ENCODE measurements around the gene CLASRP.
"Not testable (repeated sequence)": the region's sequence is repeated elsewhere in the genome, so short reads cannot be mapped to it uniquely, and the experiment has no call there.

Gene CLASRP

GRCh38 chr19:45038931-45039893, at the start of gene CLASRP:
CLASRP (plus strand) TSS chr19:45039045; CDS start chr19:45040213, 1,168 bp downstream.
- DNase-seq: peak; percentile 91

GRCh38 chr19:44990459-44990858, 48.4 kb upstream of the CLASRP start:
- no peak for DNase-seq

- no peak for DNase-seq
Observed at GRCh38 chr19:44990966-44991365, 47.9 kb upstream of the CLASRP start.

- no peak for DNase-seq
Observed at GRCh38 chr19:44992336-44993163, 46.3 kb upstream of the CLASRP start.

- DNase-seq: no peak
Observed at GRCh38 chr19:44993526-44993925, 45.3 kb upstream of the CLASRP start.

GRCh38 chr19:44993926-44994537, 44.8 kb upstream of the CLASRP start:
- DNase-seq: no peak

- DNase-seq: no peak
Observed at GRCh38 chr19:44998025-44998424, 40.8 kb upstream of the CLASRP start.

- DNase-seq: not testable (repeated sequence)
Observed at GRCh38 chr19:44999131-44999925, 39.5 kb upstream of the CLASRP start.

- not testable (repeated sequence) for DNase-seq
Observed at GRCh38 chr19:45000665-45001064, 38.2 kb upstream of the CLASRP start.

- DNase-seq: peak; percentile 97
Observed at GRCh38 chr19:45001087-45001739, 37.6 kb upstream of the CLASRP start, which contains the start of gene RELB. RELB (plus strand) TSS chr19:45001464; CDS start chr19:45001580, 116 bp downstream.

GRCh38 chr19:45003485-45003884, 35.4 kb upstream of the CLASRP start:
- DNase-seq: no peak

GRCh38 chr19:45005787-45006186, 33.1 kb upstream of the CLASRP start:
- no peak for DNase-seq

GRCh38 chr19:45008552-45008951, 30.3 kb upstream of the CLASRP start:
- DNase-seq: no peak

- DNase-seq: no peak
Observed at GRCh38 chr19:45009625-45010255, 29.1 kb upstream of the CLASRP start.

GRCh38 chr19:45010306-45010705, 28.5 kb upstream of the CLASRP start:
- no peak for DNase-seq

- no peak for DNase-seq
Observed at GRCh38 chr19:45011959-45012358, 26.9 kb upstream of the CLASRP start.

- DNase-seq: peak; percentile 73
Observed at GRCh38 chr19:45016388-45017314, 22.2 kb upstream of the CLASRP start.

- no peak for DNase-seq
Observed at GRCh38 chr19:45019187-45019586, 19.7 kb upstream of the CLASRP start.

GRCh38 chr19:45020071-45020470, 18.8 kb upstream of the CLASRP start:
- DNase-seq: no peak

- no peak for DNase-seq
Observed at GRCh38 chr19:45021971-45022370, 16.9 kb upstream of the CLASRP start.
